Posterior vena cava (tissue), 2 donors: ENCODE measurements around the gene SCMH1. TPM values are rescaled to one million over a fixed set of nuclear protein-coding genes. Genes with fewer than 3 reads are reported as not detected.
A peak's percentile ranks its signal among the peaks of the same experiment; 100 is the strongest.

Experiments
- DNase-seq: peaks from one replicate; pipeline ENCODE4 v3.0.0-alpha.2; 2020; ENCODE audit warnings: low spot score
- intact Hi-C, 2 donors: fragments of 100-400 bp; cut with DNase I; formaldehyde crosslinking; loops; one replicate each; pipeline versions ENCODE4 v1.14.1 to v1.14.2; 2022 to 2023
- total RNA-seq, 2 donors: library from RNA; stranded (reverse); fragmentation: NEBNext Ultra II Directional; extraction: Animal tissue kit (Norgen Biotek cat#: 25700); gene quantifications; one replicate each; pipeline ENCODE4 v1.2.1, GENCODE V29; 2021
- donor health status: DM: yes; HTN: yes; CAD: no.
- donor health status: DM: yes; HTN: yes; CAD: no.

SCMH1 gene
- total RNA-seq, 2 donors from 2014 or later = 37.6 to 41.3 TPM

DNA sequence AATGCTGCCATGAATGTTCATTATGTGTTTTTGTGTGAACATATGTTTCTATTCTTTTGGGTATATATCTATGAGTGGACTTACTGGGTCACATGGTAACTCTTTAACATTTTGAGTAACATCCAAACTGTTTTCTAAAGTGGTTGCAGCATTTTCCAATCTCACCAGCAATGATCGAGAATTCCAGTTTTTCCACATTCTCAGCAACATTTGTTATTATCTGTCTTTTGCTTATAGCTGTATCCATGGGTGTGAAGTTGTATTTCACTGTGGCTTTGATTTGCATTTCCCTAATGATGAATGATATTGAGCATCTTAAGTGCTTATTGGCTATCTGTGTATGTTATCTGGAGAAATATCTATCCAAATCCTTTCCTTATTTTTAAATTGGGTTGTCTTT, 131.4 kb downstream of the SCMH1 start:
- intact Hi-C loops = no loop called here
- DNase-seq = no peak

DNA sequence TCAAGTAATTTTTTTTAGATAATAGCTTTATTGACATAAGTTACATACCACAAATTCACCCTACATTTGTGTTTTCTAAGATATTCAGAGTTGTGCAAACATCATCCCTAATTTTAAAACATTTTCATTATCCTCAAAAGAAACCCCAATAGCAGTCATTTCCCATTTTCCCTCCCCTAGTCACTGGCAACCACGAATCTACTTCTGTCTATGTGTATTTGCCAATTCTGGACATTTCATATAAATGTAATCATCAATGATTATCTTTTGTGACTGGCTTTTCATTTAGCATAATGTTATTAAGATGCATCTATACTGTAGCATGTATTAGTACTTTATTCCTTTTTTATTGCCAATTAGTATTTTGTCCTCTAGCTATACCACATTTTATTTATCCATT, 131.8 kb downstream of the SCMH1 start:
- intact Hi-C loops = no loop called here
- DNase-seq = no peak

DNA sequence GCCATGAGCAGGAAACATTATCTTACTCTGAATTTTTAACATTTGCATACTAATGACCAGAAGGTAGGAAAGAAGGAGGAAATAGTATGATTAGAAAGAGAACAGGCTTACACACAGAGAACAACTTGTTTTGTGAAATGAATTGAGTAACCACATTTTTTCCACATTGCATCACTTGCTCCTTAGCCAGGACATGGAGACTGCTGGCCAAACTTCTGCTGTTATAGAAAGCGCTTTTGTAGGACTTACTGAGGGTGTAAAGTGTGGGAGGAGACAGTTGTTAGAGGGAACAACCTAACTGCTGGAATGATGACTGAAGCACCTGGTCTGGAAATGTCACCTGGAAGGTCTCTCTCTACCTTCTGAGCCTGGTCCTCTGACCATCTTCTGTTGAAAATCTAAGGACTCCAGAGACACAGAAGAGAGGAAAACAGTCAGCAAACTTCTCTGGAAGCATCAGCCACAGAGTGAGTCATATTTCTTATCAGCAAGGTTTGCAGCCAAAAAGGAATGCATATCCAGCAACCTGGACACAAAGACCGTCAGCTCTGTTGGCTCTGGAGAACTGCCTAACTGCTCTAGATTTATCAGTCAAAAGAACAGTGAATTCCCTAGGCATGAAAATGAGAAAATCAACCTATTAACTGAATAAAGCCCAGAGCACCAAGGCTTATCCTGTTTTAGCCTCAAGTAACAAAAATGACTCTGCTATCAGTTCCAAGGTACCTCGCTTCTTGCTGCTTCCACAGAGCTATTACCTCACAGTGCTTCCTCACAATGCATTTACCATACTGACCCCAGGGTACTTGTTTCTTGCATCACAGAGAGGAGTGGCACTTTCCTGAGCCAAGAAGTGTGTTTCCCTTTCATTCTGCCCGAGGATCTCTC, 132.6 kb downstream of the SCMH1 start:
- intact Hi-C loops = no loop called here

DNA sequence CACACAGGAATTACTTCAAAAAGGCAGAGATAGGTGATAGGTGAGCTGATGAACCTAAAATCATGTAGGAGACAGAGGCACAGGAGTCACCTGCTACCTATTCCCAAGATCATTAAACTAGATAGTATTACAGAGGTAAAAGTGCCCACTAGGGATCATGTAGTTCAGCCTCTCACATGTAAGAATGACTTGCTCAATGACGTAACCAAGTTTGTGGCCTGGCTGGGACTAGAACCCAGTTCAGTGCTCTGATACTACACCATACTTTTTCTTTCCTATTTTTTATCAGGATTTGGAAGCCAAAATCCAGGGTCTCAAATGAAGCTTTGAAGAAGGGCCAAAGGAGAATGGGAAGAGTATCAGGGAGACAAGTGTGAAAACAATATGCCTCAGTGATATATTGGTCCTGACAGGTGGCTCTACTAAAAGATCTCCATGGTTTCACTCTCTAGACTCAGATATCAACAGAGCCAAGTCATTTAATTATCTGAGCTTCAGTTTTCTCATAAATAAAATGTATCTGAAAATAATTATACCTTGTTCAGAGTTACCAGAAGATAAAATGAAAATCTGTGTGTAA, 133.3 kb downstream of the SCMH1 start:
- intact Hi-C loops = no loop called here
- DNase-seq = no peak

More for the DNA sequence above, 132.6 kb downstream of the SCMH1 start:
- no peak for DNase-seq

DNA sequence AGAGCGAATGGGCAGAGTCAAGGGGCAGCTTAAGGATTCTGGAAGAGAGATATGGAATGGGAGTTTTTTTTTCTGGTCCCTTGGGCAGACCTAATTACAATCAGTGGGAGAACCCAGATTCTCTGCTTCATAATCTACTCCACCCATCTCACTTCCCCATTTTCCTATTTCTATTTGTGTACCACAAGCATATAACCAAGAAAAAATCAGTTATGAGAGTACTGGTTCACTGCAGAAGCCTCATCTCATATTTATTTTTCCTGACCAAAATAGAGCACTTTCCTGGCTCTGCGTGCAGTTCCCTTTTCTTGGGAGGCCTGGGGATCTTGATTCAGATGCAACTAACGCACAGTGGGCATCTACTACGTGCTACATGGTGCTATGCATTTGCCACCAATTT, 138.3 kb downstream of the SCMH1 start:
- intact Hi-C loops = no loop called here
- DNase-seq = no peak

DNA sequence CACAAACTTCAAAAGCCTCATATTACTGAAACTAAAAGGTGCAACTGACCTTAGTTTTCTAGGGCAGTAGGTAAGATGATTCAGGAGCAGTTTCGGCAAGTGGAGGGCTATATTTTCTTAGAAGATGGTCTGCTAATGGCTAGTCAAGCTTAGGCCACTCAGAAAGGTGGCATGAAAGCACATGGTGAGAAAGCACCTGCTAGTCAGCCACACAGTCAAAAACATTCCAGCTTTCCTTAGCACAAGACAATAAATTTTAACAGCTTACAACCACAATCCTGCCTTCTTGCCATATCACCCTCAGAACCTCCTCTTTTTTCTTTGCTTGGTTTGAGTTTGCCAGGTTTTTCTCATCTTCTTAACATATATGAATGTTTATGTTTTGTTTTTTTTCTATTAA, 139.5 kb downstream of the SCMH1 start:
- intact Hi-C loops = no loop called here
- no peak for DNase-seq

DNA sequence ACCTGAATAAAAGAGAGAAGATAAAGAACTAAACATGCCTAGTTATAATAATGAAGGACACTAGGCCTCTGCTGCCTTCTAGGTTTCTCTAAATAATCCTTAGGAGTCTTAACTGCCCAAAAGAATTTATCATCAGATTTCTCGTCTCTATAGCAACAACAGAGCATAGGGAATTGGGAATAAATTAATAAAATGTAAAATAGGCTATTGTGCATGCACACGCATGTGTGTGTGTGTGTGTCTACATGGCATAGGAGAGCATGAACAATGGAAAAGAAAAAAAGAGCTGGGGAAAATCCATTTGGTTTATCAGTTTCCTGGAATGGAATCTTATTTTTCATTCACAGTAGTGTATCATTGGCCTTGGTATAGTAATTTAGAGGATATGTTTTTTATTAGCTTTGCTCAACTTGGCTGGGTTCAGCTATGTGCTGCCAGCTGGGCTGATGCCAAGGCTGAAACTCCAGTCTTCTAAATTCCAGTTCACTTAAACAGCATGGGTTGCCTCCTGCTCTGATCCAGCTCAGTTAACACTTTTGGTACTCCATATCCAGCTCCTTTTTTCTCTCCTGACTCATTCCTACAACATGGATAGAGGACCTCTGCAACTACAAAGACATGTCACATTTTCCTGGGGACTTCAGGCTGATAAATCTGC, 140.0 kb downstream of the SCMH1 start:
- DNase-seq = peak; percentile 95
- intact Hi-C loops = no loop called here

DNA sequence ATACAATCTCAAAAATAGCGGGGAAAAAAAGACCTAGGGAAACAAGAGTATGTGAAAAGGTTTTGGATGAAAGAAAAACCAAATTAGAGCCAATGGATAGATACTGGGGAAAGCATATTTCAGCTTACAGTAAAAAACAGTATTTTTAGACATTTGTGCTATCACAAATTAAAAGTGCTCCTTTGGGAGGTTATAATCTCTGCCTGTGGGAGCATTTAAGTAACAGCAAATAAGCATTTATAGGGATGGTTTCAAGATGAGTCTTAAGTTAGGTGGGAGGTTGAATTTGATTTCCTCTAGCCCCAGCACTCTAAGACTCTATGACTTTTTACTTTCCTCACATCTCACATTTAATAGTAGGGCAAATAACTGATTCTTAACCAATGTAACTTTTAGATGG, 141.0 kb downstream of the SCMH1 start:
- intact Hi-C loops = no loop called here
- DNase-seq = no peak

DNA sequence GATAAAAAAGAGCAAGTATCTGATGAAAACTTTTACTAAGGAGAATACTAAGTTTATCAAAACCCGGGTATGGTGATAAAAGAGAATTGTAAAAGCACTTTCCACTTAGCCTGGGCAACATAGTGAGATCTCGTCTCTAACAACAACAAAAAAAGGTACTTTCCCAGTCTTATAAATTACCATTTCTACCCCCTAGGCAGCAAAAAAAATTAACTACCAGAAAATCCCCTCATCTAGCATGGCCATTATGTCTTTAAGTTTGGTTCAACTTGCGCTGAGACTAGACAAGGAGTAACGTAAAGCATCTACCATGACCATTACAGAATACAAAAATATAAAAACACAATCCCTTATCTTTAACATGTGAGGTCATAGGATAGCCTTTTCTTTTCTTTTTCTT, 141.9 kb downstream of the SCMH1 start:
- intact Hi-C loops = no loop called here
- DNase-seq = no peak

DNA sequence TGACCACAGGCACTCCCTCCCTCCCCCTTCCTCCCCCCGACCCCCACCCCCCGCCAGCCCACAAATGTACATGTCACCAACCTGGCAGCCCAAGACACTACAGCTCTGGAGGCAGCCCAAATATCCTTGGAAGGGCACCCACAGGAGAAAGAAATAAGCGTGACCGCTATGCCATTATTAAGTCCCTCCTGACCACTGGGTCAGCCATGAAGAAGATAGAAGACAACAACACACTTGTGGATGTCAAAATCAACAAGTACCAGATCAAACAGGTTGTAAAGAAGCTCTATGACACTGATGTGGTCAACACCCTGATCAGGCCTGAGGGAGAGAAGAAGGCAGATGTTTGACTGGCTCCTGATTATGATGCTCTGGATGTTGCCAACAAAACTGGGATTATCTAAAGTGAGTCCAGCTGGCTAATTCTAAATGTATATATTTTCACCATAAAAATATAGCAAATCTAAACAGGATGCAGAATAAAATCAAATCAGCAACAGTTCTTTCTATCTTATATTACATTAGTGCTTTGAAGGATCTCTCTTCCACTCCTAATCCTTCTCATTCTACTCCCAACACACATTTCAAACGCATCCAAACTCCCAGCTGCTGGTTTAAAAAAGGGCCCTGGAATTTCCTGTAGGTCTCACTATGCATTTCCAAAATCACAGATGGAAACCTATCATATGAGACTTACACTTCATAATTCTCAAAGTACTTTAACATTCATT, 143.2 kb downstream of the SCMH1 start:
- intact Hi-C loops = no loop called here
- no peak for DNase-seq

DNA sequence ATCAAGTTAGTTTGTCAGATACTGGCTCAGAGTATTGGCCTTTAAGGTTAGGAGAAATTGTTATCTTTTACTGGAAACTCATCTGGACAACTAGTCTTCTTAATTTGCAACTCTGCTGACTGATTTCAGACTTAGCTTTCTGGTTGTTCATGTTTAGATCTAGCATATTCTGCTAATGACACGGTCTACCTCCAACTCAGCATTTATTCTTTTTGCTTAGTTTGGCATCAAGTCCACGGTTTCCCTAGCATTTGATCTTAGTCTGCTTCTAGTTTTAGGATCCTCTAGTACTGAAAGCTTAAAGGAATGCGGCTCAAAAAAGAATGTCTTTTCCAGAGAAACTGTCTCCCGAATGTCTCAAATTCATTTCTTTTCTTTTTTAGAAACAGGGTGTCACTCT, 145.0 kb downstream of the SCMH1 start:
- intact Hi-C loops = no loop called here

DNA sequence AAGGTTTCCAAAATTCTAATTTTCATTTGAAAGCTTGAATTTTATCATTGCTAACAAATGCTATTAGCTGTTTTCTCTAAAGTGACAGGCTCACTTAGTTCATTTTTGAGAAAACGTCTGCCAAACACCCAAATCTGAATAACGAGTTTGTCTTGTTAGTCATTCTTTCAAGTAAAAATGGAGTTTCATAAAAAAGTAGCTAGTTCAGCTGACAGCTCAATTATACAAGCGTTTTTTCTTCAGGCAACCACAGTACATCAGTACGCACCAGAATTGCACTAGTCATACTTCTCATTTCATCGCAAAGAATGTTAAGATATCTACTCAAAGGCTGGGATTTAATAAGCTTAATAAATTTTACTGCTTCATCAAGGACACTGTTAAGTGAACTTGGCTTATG, 148.3 kb downstream of the SCMH1 start:
- intact Hi-C loops = no loop called here
- DNase-seq = no peak

More for the DNA sequence above, 145.0 kb downstream of the SCMH1 start:
- DNase-seq = no peak

DNA sequence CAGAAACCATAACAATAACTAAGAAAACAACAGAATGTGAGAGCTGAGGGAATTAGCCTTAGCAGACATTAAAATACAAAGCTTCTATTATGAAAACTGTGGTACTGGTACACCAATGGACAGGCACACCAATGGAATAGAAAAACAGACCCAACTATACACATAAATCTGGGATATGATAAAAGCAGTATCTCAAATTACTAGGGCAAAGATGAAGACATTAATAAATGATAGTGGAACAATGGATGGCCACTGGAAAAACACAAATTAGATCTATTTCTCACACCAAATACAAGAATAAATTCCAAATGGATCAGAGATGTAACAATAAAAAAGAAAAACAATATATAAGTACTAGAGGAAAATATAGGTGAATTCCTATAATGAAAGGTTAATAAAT, 155.2 kb downstream of the SCMH1 start:
- intact Hi-C loops = no loop called here
- no peak for DNase-seq

DNA sequence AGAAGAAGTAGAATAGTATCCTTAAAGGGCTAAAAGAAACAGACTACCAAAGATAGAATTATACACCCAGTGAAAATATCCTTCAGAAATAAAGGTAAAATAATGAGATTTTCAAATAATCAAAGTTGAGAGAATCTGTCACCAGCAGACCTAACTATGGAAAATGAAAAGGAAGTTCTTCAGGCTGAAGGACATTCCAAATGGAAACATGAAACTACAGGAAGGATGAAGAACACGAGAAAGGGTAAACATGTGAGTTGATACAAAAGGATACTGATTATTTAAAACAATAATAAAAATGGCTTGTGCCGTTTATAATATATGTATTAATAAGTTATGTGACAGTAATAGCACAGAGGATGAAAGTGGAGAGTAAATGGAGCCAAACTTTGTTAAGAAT, 163.5 kb downstream of the SCMH1 start:
- DNase-seq = no peak
- intact Hi-C loops = no loop called here

DNA sequence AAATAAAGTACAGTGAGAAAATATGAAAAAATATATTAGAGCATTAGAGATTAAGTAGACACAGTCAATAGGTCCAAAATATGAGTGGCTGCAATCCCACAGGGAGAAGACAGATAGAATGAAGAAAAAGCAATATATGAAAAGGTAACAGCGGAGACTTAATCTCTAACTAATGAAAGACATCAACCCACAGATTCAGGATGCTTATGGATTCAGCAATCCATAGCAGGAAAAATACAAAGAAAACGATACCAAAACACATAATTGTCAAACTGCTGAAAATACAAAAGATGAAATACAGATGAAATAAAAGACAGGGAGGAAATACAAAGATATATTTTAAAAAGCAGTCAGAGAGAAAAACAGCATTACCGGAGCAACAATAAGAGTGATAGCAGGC, 163.9 kb downstream of the SCMH1 start:
- intact Hi-C loops = no loop called here
- no peak for DNase-seq

DNA sequence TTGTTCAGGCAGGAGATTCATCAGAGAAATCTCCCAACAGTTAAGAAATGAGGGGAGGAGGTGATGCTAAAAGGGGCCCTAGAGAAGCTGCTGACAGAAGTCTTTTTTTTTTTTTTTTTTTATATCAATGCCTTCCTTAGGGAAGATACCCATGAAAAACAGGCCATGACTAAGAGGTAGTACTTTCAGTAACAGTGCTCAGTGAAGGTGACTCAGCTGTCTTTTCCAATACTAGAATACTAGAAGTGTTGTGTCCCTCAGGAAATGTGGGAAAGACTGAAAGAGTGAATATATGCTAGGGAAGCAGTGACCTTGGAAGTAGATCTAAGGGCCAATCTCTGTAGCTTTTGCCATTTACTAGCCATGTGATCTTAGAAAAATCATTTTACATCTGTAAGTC, 168.1 kb downstream of the SCMH1 start:
- intact Hi-C loops = no loop called here
- DNase-seq = no peak

DNA sequence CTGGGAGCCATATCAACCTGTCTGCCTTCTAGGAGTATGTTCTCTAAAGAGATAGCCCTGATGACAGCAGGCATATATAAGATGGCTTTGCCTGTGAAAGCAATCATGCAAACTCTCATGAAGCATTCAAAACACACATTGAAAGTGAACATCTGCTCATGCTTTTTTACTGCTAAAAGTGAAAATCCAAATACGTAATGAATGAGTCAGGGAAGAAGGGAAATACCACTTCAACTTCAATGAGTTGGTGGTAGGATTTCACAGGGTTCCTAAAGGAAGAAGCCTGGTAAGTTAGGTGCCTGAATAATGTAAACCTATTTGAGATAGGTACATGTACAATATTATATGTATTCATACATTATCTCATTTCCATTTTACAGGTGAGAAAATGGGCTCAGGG, 170.1 kb downstream of the SCMH1 start:
- intact Hi-C loops = no loop called here
- DNase-seq = no peak

DNA sequence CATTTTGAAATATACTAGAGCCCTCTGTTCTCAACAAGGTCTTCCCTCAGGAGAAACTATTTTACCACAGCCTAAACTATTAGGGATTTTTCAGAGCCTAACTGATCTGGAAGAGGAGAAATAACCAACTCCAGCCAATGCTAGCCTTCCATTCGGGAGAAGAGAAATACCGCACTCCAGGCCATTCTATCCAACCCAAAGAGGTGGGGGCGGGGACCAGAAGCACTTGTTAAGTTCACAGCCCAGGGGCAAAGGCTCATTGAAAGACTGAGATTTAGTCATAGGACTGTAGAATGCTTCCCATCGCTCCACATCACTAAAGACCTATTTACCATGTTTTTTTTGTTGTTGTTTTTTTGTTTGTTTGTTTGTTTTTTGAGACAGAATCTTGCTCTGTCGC, 185.2 kb downstream of the SCMH1 start:
- no peak for DNase-seq
- intact Hi-C loops = no loop called here

DNA sequence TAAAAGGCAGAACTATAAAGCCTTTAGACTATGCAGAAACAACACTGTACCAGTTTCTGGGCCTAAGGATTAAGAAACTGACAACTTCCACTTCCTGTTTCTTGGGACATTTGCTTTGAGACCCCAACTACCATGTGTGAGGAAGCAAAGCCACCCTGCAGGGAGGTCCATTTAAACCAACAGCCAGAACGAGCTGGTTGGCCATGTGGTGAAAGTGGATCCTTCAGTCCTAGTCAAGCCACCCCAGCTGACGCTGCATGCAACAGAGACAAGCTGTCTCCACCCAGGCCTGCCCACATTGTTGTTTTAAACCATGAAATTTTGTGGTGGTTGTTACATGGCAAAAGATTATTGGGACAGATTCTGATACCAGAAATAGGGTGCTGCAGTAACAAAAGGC, 188.8 kb downstream of the SCMH1 start:
- no peak for DNase-seq
- intact Hi-C loops = no loop called here

DNA sequence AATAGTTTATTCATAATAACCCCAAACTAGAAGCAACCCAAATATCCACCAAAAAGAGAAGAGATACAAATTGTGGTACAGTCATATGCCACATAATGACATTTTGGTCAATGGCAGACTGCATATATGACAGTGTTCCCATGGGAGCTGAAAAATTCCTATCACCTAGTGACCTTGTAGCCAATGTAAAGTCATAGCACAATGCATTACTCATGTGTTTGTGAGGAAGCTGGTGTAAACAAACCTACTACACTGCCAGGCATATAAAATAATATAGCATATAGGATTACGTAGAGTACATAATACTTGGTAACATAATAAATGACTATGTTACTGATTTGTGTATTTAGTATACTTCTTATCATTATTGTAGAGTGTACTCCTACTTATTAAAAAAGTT, 191.1 kb downstream of the SCMH1 start:
- intact Hi-C loops = no loop called here

More for the DNA sequence above, 191.1 kb downstream of the SCMH1 start:
- DNase-seq = no peak
